OCI-M2 (cell line): ENCODE measurements around the gene KDELR1.
A peak's percentile ranks its signal among the peaks of the same experiment; 100 is the strongest.
"Not testable (repeated sequence)": the region's sequence is repeated elsewhere in the genome, so short reads cannot be mapped to it uniquely, and the experiment has no call there.

Source experiments
- DNase-seq: peaks from one replicate; lab custom pipeline; 2025; ENCODE audit not compliant: unreplicated experiment; lab: John Stamatoyannopoulos, UW

The KDELR1 gene

GRCh38 chr19:48371771-48372170 is 19.6 kb downstream of the KDELR1 start:
- not testable (repeated sequence) for DNase-seq

GRCh38 chr19:48371367-48371766 is 20.0 kb downstream of the KDELR1 start:
- no peak for DNase-seq

GRCh38 chr19:48370955-48371354 is 20.4 kb downstream of the KDELR1 start:
- DNase-seq = no peak

GRCh38 chr19:48368936-48369335 is 22.4 kb downstream of the KDELR1 start:
- no peak for DNase-seq

GRCh38 chr19:48367855-48368254 is 23.5 kb downstream of the KDELR1 start:
- DNase-seq = no peak

- DNase-seq = no peak
Measured at GRCh38 chr19:48365602-48366001, 25.7 kb downstream of the KDELR1 start.

- DNase-seq = no peak
Measured at GRCh38 chr19:48364598-48365348, 26.6 kb downstream of the KDELR1 start.

GRCh38 chr19:48363810-48364597 is 27.3 kb downstream of the KDELR1 start, which contains the start of the genes SYNGR4 and TMEM143:
TSS of gene SYNGR4 (plus strand) at chr19:48364367. CDS start at chr19:48365843, 1,476 bp downstream.
TSS of gene TMEM143 (minus strand) at chr19:48363940. CDS start at chr19:48363920, 20 bp downstream.
- peak; percentile 99 for DNase-seq

GRCh38 chr19:48363500-48363809 is 27.9 kb downstream of the KDELR1 start:
- no peak for DNase-seq

- peak; percentile 65 for DNase-seq
Measured at GRCh38 chr19:48362716-48363499, 28.4 kb downstream of the KDELR1 start.

- no peak for DNase-seq
Measured at GRCh38 chr19:48361912-48362311, 29.4 kb downstream of the KDELR1 start.

GRCh38 chr19:48359123-48359522 is 32.2 kb downstream of the KDELR1 start:
- DNase-seq = no peak

- no peak for DNase-seq
Measured at GRCh38 chr19:48355365-48355954, 35.9 kb downstream of the KDELR1 start.

- DNase-seq = no peak
Measured at GRCh38 chr19:48354332-48354992, 36.9 kb downstream of the KDELR1 start.

- DNase-seq = no peak
Measured at GRCh38 chr19:48353677-48354076, 37.7 kb downstream of the KDELR1 start.

GRCh38 chr19:48351341-48351752 is 40.0 kb downstream of the KDELR1 start:
- no peak for DNase-seq

GRCh38 chr19:48350856-48351255 is 40.5 kb downstream of the KDELR1 start:
- no peak for DNase-seq

- no peak for DNase-seq
Measured at GRCh38 chr19:48348737-48349136, 42.6 kb downstream of the KDELR1 start.

GRCh38 chr19:48348045-48348444 is 43.3 kb downstream of the KDELR1 start:
- no peak for DNase-seq

- DNase-seq = no peak
Measured at GRCh38 chr19:48346191-48346590, 45.2 kb downstream of the KDELR1 start.

- no peak for DNase-seq
Measured at GRCh38 chr19:48344892-48345291, 46.5 kb downstream of the KDELR1 start.
